ENCODE results near the gene KAZN. TPM values are rescaled to one million over a fixed set of nuclear protein-coding genes. Genes with fewer than 3 reads are reported as not detected.

KAZN gene
- total and polyA plus RNA-seq, 2 donors from 2014 or later: 17.4 to 60.8 TPM

DNA sequence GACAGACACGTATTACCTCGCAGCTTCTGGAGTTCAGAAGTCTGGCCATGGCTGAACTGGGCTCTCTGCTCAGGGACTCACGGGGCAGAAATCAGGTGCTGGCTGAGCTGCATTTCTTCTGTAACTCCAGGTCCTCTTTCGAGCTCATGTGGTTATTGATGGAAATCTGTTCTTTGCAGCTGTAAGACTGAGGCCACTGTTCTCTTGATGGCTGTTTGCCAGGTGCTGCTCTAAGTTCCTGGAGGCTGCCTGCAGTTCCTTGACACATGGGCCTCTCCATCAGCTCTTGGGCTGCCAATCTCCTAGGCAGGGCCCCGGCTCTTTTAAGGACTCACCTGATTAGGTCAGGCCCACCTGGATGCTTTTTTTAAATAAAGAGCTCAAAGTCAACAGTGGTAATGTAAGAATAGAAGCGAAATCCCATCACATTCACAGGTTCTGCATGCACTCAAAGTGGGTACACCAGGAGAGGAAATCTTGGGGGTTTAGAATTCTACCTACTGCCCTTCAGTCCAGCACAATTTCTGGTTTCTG lies 139.1 kb downstream of the KAZN start:
- no peak overlapping the region for H3K27ac ChIP-seq (ENCODE audit: low read depth in 2 of 2, low read length in 2 of 2)
- no peaks in the 10 kb centered on the region for H3K27me3 ChIP-seq (ENCODE audit: control insufficient read depth, insufficient read depth, low read length)
- DNase-seq: no peak
- no peak overlapping the region for H3K9ac ChIP-seq (ENCODE audit: low read length in 3 of 3)
- no peak for TF ChIP-seq CTCF (IDR thresholded peaks at IDR 0.05; ENCODE audit: borderline replicate concordance, extremely low read depth, insufficient read depth)
- no peaks in the 10 kb centered on the region for H3K36me3 ChIP-seq (ENCODE audit: control insufficient read depth in 2 of 3, insufficient read depth in 3 of 3, low read length in 3 of 3)
- FAIRE-seq: no peak
- intact Hi-C loops (cut with DNase I): no loop called here
- H3K4me3 ChIP-seq (ENCODE audit: low read length in 3 of 3): no peak overlapping the region
- no peaks in the 10 kb centered on the region for H3K4me1 ChIP-seq (ENCODE audit: control insufficient read depth in 2 of 3, insufficient read depth in 2 of 3, low read depth in 1 of 3, low read length in 3 of 3)
- no peaks in the 10 kb centered on the region for H3K9me3 ChIP-seq (ENCODE audit: control insufficient read depth in 2 of 3, insufficient read depth in 1 of 3, low read length in 3 of 3)

- DNase-seq (no peak), FAIRE-seq (no peak)
- H3K27me3 ChIP-seq (ENCODE audit: control insufficient read depth, insufficient read depth, low read length): no peaks in the 10 kb centered on the region
- H3K9ac ChIP-seq (ENCODE audit: low read length in 3 of 3): no peak overlapping the region
- intact Hi-C loops (cut with DNase I): no loop called here
- H3K4me1 ChIP-seq (ENCODE audit: control insufficient read depth in 2 of 3, insufficient read depth in 2 of 3, low read depth in 1 of 3, low read length in 3 of 3): no peaks in the 10 kb centered on the region
- no peak for TF ChIP-seq CTCF (IDR thresholded peaks at IDR 0.05; ENCODE audit: borderline replicate concordance, extremely low read depth, insufficient read depth)
- no peak overlapping the region for H3K4me3 ChIP-seq (ENCODE audit: low read length in 3 of 3)
- H3K36me3 ChIP-seq (ENCODE audit: control insufficient read depth in 2 of 3, insufficient read depth in 3 of 3, low read length in 3 of 3): no peaks in the 10 kb centered on the region
- no peak overlapping the region for H3K27ac ChIP-seq (ENCODE audit: low read depth in 2 of 2, low read length in 2 of 2)
- no peaks in the 10 kb centered on the region for H3K9me3 ChIP-seq (ENCODE audit: control insufficient read depth in 2 of 3, insufficient read depth in 1 of 3, low read length in 3 of 3)
These were observed 139.8 kb downstream of the KAZN start for GRCh38 chr1:14738235-14738634.

DNA sequence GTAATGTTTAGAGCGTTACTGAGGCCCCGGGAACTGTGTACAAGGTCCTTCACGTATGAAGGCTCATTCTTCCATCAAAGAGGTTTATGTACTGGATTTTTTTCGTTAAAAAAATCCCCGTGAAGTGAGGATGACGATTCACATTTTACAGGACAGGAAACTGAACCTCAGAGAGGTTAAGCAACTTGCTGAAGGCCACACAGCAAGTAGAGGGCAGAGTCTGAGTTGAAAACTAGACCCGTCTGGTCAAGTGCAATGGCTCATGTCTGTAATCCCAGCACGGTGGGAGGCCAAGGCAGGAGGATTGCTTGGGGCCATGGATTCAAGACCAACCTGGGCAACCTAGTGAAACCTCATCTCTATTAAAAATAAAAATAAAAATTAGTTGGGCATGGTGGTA lies 140.2 kb downstream of the KAZN start:
- Histone ChIP-seq H3K9me3 (ENCODE audit: control insufficient read depth in 2 of 3, insufficient read depth in 1 of 3, low read length in 3 of 3) (no peaks in the 10 kb centered on the region), H3K9ac (ENCODE audit: low read length in 3 of 3) (no peak overlapping the region), H3K27ac (ENCODE audit: low read depth in 2 of 2, low read length in 2 of 2) (no peak overlapping the region), H3K4me1 (ENCODE audit: control insufficient read depth in 2 of 3, insufficient read depth in 2 of 3, low read depth in 1 of 3, low read length in 3 of 3) (no peaks in the 10 kb centered on the region), H3K36me3 (ENCODE audit: control insufficient read depth in 2 of 3, insufficient read depth in 3 of 3, low read length in 3 of 3) (no peaks in the 10 kb centered on the region), H3K27me3 (ENCODE audit: control insufficient read depth, insufficient read depth, low read length) (no peaks in the 10 kb centered on the region), H3K4me3 (ENCODE audit: low read length in 3 of 3) (no peak overlapping the region)
- no peak for FAIRE-seq
- intact Hi-C loops (cut with DNase I): no loop called here
- no peak for TF ChIP-seq CTCF (IDR thresholded peaks at IDR 0.05; ENCODE audit: borderline replicate concordance, extremely low read depth, insufficient read depth)
- no peak for DNase-seq

Measured in kidney (tissue), 14 donors.